Kidney capillary endothelial cell (primary cell): ENCODE data around the gene TRMT44.
"Not testable (repeated sequence)": the region's sequence is repeated elsewhere in the genome, so short reads cannot be mapped to it uniquely, and the experiment has no call there.

Source experiments
- DNase-seq: peaks from one replicate; pipeline ENCODE4 v3.0.0-alpha.2; 2018; ENCODE audit warnings: low spot score

Gene TRMT44

GRCh38 chr4:8469550-8469949 is 29.0 kb downstream of the TRMT44 start:
- no peak for DNase-seq

- DNase-seq = no peak
Observed at GRCh38 chr4:8470451-8471024, 30.0 kb downstream of the TRMT44 start.

DNA sequence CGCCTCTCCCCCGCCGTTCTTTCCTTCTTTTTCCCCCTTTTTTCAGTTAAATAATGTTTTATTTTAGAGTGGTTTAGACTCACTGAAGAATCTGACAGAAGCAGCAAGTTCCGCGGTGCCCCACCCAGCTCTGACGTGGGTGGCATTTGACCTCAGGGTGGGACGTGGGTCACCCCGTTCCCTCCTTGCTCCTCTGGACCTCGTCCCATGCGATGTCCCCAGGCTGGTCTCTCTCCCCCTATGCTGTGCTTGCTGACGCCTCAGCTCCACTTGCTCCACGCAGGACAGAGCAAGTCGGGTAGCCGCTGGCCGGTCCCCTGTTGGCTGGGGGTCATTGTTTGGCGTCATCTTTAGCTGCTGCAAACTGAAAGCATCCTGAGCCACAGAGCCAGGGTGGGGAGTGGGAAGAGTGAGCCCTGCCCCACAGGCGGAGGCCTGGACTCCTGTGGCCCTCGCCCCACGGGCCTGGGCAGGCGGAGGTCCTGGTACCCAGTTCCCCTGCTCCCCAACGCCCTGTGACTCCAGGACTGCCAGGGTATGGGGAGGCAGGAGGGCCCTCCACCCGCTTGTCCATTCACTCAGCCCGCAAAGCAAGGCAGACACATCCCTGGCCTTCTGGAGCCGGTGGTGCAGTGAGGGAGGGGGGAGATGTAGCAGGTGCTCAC is 30.8 kb downstream of the TRMT44 start:
- no peak for DNase-seq

DNA sequence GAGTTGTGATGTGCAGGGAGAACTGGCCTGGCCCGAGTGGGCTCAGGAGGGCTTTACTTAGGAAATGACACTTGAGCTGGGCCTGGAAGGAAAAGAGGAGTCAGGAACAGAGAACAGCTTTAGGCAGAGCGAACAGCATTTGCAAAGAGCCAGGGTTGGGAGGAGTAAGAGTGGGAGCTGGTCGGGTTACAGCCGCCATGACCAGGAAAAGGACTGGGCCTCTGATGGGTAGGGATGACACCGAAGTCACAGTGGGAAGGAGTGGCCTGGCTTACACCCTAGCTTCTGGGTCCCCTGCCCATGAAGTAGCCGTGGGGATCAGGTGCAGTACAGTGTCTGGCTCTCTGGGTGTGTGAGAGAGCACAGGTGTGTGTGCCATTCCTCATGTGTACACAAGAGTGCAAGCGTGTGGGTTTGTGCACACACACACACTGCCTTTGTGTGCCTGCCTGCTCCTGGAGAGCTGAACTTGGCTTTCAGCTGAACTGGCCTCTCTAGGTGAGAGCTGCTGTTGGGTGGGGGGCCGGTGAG is 31.6 kb downstream of the TRMT44 start:
- no peak for DNase-seq

DNA sequence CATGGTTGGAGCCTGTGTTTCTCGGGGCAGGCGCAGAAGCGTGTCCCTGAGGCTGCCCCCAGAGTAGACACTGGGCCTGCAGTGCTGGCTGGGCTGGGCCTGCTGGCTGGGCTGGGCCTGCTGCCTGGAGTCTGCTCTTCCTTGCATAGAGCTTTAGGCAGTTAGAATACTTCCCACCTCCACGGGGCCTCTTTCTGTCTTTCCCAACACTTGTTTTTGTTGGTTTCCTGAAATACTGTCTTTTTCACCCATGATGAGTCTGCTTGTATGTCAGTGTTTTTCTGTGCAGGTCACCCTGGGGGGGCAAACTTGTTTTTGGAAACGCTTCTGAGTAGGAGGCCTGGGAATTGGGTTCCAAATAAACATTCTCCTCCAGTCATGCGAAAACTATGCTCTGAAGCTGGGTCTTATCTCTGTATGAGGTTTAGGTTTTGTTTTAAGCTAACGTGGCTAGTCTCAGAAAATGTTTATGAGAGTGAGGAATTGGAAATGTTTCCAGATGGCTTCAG is 32.2 kb downstream of the TRMT44 start:
- DNase-seq = no peak

DNA sequence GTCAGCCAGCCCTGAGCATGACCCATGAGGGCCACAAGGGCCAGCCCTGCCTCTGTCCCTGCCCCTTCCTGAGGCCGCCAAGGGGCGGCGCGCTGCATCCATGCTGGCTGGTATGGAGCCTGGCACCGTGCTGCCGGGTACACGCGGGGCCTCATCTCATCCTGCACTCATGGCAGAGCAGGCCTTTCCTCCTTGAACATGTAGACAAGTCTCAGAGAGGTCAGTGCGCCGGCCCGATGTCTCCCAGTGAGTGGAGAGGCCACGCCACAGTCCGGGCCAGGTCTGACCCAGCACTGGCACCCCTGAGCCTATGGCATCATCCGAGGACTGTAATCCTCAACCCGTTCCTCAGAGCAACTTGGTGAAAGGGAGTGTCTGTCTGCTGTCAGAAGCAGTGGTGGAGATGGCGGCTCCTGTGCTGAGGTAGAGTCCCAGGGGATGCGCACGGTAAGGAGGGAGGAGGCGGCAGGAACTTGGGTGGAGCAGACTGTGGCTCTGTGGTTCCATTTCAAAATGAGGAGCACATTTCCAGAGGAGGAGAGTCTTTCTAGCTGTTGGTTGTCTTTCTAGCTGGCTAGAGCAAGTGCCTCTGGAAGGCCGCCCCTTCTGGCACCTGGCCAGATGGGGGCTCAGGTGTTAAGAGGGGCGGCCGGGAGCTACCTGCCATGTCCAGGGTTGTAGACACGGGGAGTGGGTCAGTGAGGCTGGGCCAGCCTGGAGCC is 32.8 kb downstream of the TRMT44 start:
- no peak for DNase-seq

- DNase-seq = no peak
Observed at GRCh38 chr4:8473920-8474590, 33.5 kb downstream of the TRMT44 start.

DNA sequence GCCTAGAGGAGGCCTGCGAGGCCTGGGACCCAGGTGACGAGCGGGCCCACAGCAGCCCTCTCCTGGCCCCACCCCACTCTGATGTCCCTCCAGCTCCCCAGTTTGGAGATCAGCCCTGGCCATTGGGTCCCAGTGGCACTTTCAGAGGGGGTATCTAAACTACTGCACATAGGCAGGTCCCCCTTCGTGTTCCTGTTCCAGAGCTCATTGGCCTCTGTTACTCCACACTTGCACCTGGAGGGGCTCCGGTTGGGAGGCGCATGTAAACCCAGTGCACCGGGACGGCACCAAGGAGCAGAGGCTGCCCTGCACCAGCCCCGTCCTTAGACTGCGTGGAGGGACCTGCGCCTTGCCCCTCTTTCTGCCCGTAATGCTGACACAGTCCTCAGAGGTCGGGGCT is 34.3 kb downstream of the TRMT44 start:
- no peak for DNase-seq

DNA sequence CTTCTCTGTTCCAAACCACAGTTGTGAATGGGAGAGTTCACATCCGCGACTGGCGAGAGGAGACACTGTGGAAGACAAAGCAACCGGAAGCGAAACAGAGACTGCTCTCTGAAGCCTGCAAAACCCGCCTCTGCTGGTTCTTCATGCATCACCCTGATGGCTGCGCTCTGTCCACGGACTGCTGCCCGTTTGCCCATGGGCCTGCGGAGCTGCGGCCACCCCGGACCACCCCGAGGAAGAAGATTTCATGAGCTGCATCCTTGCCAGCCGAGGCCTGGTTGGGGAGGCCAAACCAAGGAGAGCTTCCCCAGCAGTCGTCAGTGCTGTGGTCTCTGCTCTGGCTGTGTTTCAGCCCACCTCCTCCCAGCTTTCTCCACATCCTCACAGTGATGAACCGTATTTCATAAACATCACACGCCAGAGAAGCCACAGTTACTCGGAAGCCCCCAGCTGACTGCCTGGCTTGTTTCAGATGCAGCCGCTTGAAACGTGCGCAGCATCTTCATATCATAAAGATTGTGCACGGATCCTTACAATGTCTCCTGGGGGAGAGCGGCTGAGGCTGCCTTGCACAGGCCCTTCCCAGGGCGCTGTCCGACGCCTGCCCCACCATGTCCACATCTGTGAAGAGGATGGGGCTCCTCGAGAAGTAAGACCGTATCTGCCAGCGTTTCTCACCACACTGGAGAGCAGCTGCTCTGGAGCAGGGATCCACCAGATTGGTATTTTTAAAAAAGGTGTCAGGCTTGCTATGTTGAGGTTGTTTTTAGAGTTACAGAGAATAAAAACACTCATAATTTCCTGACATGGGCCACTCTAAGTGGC is 35.4 kb downstream of the TRMT44 start:
- no peak for DNase-seq

- no peak for DNase-seq
Observed at GRCh38 chr4:8477095-8477635, 36.6 kb downstream of the TRMT44 start.

DNA sequence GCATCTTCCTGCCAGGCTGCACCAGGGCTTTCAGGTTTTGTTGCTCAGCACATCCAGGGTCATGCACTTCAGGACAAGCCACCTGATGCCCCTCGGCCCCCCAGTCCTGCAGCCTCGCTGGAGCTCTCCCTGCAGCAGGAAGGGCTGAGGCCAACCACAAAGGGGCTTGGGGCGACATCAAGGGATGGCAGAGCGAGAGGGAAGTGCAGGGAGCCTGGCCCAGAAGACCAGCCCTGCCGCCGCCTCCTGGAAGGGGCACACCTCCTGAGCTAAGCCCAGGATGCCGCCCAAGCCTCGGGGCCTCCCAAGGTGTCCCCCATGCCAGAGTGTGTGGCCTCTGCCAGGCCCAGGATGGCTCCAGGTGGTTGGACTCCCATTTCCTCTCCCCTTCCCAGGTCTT is 37.1 kb downstream of the TRMT44 start:
- DNase-seq = no peak

GRCh38 chr4:8478371-8478770 is 37.8 kb downstream of the TRMT44 start:
- no peak for DNase-seq

- no peak for DNase-seq
Observed at GRCh38 chr4:8478801-8479744, 38.5 kb downstream of the TRMT44 start.

DNA sequence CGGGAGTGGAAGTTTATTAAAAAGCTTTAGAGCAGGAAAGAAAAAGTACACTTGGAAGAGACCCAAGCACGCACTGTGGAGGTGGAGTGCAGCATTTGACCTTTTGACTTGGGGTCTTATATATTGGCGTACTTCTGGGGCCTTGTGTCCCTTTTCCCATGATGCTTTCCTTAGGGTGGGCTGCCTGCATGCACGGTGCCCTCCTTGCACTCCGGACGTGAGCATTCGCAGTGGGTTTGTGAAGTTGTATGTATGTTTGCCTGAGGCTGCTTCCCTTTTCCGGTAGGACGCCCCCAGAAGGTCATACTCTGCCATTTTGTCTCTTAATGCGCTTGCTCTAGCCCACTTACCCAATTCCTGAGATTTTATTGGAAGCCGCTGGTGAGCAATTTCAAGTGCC is 39.6 kb downstream of the TRMT44 start:
- DNase-seq = no peak

DNA sequence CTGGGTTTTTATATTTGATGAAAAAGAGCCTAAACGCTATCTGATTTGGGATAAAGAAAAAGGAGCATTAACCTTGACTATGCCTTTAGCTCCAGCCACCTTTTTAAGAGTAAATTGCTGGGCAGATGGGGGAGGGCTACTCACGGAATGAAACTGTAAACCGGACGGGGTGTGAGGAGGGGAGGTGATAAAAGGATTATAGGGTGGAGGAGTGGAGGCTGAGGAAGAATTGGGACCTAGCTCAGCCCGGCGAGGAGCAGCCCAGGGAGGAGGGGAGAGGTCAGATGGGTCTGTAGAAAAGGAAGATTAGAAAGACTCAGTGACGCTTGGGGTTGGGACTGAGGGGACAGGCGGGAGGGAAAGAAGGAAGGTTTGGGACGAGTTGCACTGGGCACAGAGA is 46.1 kb downstream of the TRMT44 start:
- DNase-seq = not testable (repeated sequence)

DNA sequence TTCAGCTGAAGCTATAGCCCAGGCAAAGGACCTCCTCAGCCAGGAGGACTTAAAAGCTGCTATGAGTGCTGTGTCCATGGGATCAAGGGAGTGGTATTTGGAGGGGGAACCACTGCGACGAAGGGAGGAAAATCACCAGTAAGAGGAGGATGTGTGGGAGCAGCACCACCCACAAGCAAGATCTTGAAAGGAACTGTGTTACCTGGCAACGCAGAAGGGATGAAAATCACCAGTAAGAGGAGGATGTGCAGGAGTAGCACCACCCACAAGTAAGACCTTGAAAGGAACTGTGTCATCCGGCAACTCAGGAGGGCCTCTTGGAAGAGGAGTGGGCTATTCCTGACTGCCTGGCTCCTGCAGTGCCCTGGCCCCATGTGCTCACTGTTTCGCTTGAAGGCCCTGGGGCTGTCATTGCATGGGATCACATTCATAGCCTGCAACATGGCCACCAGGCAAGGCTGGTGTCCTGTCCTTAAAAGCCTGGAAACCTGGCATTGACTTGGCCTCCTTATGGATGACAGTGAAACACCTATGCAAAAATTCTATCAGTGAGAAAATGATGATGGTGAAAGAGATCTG is 48.3 kb downstream of the TRMT44 start:
- no peak for DNase-seq

DNA sequence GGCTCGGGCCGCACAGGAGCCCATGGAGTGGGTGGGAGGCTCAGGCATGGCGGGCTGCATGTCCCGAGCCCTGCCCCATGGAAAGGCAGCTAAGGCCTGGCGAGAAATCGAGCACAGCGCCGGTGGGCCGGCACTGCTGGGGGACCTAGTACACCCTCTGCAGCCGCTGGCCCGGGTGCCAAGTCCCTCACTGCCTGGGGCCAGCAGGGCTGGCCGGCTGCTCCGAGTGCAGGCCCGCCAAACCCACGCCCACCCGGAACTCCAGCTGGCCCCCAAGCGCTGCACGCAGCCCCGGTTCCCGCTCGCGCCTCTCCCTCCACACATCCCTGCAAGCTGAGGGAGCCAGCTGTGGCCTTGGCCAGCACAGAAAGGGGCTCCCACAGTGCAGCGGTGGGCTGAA is 50.9 kb downstream of the TRMT44 start:
- not testable (repeated sequence) for DNase-seq

DNA sequence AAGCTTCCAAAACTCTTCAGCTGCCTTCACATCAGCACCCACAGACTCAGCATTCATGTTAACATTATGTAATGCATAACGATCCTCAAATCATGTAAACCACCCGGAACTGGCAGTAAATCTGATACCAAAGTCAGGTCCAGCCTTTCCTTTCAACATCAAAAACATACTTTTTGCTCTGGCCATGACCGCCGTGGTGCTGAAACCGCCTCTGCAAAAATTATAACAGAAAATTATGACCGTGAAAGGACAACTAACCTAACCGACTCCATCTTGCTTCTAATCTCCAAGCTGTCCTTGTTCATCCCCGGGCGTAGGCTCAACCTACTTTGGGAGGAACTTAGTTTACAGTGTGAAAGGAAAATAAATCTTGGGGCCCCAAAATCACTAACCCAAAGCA is 51.6 kb downstream of the TRMT44 start:
- no peak for DNase-seq

DNA sequence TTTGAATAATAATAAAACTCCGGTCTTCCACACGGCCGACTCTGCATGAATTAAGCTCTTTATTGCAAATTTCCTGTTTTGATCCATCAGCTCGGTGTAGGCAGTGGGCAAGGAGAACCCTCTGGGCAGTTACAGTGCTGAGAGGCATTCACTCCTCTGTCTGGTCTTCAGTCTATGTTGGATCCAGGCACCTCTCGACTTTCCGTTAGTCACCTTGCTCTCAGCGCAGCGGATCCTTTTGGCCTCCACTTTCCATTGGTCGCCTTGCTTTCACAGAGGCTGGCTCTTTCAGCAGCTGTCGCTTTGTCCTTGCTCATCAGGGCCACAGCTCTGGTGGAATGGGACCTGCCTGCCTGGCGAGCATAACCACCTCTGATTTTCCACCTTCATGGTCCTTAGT is 52.9 kb downstream of the TRMT44 start:
- no peak for DNase-seq

- DNase-seq = no peak
Observed at GRCh38 chr4:8494218-8494617, 53.6 kb downstream of the TRMT44 start.
